DND-41 (cell line): ENCODE results near the gene VWA3B.

ENCODE experiments used
- EZH2 ChIP-seq: IDR thresholded peaks from 3 replicates; pipeline ENCODE4 v1.6.1; 2012; ENCODE audit warnings: borderline replicate concordance, low read depth, mild to moderate bottlenecking, moderate library complexity, low read length, inconsistent platforms; ENCODE audit not compliant: severe bottlenecking
- TF ChIP-seq, protein P1 (sequence below): IDR thresholded peaks from 2 replicates; pipeline ENCODE4 v1.5.1; 2012; ENCODE audit warnings: borderline replicate concordance, low read length, moderate library complexity, mild to moderate bottlenecking; ENCODE audit not compliant: poor library complexity, severe bottlenecking; ENCODE audit errors: extremely low read depth

DNA sequence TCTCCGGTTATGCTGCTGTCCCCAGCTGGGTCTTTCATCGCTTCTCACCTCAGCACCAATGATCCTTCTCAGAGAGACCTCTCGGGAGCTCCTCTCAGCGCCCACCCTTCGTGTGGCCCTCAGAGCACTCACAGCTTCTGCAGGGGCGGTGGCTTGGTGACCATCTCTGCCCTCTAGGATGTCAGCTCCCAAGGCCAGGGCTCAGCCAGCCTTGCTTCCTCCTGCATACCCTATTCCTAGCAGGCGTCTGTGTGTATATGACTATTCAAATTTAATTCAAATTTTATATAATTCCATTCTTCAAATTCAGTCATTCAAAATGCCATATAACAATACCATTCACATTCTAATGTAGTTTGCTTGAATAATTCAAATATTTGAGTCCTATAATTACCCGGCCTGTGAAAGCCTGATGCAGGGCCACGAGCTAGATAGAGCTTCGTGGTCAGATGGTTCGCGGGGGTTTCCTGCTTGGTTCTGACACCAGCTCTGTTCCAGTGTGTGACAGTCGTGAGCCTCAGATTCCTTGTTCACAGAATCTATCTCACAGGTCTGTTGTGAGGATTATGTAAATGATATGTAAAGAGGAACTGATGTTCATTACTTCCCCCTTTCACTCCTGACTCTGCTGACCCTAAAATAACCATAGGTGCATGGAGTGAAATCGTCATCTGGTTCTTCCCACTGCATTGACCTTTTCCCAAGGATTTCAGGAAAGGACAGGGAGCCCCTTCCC lies 165.2 kb downstream of the VWA3B start:
- TF ChIP-seq, protein P1, sequence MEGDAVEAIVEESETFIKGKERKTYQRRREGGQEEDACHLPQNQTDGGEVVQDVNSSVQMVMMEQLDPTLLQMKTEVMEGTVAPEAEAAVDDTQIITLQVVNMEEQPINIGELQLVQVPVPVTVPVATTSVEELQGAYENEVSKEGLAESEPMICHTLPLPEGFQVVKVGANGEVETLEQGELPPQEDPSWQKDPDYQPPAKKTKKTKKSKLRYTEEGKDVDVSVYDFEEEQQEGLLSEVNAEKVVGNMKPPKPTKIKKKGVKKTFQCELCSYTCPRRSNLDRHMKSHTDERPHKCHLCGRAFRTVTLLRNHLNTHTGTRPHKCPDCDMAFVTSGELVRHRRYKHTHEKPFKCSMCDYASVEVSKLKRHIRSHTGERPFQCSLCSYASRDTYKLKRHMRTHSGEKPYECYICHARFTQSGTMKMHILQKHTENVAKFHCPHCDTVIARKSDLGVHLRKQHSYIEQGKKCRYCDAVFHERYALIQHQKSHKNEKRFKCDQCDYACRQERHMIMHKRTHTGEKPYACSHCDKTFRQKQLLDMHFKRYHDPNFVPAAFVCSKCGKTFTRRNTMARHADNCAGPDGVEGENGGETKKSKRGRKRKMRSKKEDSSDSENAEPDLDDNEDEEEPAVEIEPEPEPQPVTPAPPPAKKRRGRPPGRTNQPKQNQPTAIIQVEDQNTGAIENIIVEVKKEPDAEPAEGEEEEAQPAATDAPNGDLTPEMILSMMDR: no peak
- TF ChIP-seq EZH2: no peak
